Fibroblast of skin of left quadriceps (primary cell): ENCODE data around the gene CCDC170.

Source experiments
- DNase-seq, 2 experiments: peaks; one replicate each; pipeline ENCODE4 v3.0.0-alpha.2; 2013; ENCODE audit warnings: low read depth in 2 of 2

Gene CCDC170

DNA sequence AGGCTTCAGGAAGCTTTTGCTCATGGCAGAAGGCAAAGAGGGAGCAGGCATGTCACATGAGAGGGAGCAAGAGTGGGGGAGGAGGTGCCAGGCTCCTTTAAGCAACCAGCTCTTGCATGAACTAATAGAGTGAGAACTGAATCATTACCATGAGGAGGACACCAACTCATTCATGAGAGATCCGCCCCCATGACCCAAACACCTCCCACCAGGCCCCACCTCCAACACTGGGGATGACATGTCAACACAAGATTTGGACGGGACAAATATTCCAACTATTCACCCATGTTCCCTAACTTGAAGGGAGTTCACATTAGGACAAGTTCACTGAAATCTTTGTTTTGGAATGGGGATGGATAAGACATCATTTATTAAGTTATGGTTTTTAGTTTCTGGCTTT, 158.5 kb downstream of the CCDC170 start:
- no peak for DNase-seq

DNA sequence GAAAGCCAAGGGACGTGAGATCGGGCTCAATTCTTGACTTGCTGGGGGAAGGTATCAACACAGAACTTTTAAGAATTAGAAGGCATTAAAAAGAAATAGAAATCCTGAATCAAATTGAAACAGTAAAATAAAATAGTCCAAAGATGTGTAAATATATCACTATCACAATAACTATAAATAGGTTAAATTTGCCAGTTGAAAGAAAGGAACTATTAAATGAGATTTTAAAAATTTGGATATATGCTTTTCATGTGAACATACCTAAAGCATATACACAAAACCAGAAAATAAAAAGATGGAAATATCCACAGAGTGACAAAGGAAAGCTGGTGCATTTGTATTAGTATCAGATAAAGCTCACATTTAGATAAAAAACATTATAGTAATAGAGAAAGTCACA, 161.3 kb downstream of the CCDC170 start:
- DNase-seq = no peak

DNA sequence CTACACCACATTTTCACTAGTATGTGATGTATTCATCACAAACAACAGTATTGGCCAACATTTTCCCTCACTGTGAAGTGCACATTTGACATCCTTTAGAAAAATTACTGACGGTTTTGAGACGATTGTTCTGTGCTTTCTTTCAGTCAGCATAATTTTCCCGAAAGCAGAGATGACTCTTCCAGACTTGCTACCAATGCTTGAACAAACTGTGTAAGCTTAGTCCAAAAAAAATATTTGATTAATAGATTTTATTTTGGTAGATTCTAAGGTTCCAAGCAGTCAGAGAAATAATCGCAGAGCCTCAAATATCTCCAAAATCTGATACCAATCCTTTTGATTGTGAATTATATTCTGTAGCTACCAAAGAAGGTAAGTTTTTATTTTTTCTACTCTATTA, 162.6 kb downstream of the CCDC170 start:
- DNase-seq = no peak

DNA sequence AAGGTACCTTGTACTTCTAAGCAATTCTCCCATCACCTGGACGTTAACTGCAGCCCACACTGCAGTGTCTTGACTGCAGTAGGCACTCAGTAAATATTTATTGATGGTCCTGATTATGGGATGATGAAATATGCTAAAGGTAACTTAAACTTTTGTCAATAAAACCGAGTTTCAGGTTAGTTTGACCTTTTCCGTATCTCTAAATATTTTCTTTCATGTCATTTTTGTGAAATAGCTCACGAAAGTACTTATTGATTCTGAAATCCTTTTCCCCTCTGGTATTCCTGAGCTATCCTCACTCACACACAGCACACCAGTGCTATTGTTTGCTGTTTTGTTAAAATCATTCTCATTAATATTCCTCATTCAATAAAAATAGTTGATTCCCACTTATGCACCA, 164.3 kb downstream of the CCDC170 start:
- no peak for DNase-seq

DNA sequence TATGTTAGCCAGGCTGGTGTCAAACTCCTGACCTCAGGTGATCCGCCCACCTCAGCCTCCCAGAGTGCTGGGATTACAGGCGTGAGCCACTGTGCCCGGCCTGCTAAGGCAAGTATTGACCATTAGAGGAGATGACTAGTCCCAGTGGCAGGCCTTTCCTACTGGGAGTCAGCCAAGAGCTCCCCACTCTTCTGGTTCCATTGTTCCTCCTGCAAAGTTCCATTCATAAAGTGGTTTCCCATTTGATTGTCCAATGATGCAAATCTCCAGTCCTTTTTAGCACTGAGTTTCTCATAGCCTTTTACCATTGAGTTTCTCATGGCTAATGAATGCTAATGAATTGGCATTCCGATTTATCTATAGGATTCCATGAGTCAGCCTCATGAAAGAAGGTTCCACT, 165.4 kb downstream of the CCDC170 start:
- DNase-seq = no peak

- no peak for DNase-seq
Observed at GRCh38 chr6:151661509-151661908, 167.7 kb downstream of the CCDC170 start.

- no peak for DNase-seq
Observed at GRCh38 chr6:151661928-151662327, 168.1 kb downstream of the CCDC170 start.

- no peak for DNase-seq
Observed at GRCh38 chr6:151663559-151663958, 169.7 kb downstream of the CCDC170 start.

- no peak for DNase-seq
Observed at GRCh38 chr6:151664390-151664789, 170.6 kb downstream of the CCDC170 start.

- no peak for DNase-seq
Observed at GRCh38 chr6:151665329-151665728, 171.5 kb downstream of the CCDC170 start.

- DNase-seq = no peak
Observed at GRCh38 chr6:151666526-151666925, 172.7 kb downstream of the CCDC170 start.

GRCh38 chr6:151669208-151669560, 175.4 kb downstream of the CCDC170 start:
- DNase-seq = no peak

GRCh38 chr6:151670116-151670515, 176.3 kb downstream of the CCDC170 start:
- DNase-seq = no peak
